ENCODE measurements around the gene SRGAP3.

Gene SRGAP3

DNA sequence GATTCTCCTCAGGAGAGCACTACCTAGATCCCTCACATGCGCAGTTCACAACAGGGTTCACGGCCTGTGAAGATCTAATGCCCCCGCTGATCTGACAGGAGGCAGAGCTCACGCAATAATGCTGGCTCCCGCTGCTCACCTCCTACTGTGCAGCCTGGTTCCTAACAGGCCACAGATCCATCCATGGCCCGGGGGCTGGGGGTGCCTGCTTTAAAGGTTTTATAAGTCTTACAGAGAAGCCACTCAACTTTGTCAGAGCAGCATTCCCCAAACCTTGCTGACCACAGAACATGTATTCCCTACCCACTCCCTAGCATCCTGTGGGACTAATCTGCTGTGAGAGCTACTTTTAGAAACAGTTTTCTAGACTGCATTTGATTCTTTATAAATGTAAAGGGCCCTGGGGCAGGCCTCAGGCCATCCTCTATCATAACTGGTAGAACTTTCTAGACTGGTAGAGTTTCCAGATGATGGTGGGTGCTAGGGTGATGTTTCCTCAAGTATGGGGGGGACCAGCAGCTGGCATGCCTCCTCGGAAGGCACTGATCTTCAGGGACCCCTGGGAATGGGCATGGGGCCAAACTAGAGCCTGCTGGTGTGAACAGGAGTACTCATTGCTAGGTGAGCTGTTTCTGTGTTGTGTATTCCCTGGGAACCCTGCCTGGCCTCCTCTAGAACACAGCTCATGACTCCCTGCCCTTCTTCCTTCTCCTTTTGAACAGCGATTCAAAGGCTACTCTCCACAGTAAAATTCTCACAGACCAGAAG lies 260.5 kb downstream of the SRGAP3 start:
- TF ChIP-seq CEBPB (IDR thresholded peaks at IDR 0.05) (no peak), CREB1 (IDR thresholded peaks at IDR 0.05; ENCODE audit: low read depth) (no peak), NFIC (IDR thresholded peaks at IDR 0.05) (no peak), EP300 (IDR thresholded peaks at IDR 0.05; ENCODE audit: borderline replicate concordance) (no peak), YY1 (IDR thresholded peaks at IDR 0.05; ENCODE audit: low read depth) (no peak), RAD21 (IDR thresholded peaks at IDR 0.05; ENCODE audit: low read depth) (no peak), FOXM1 (IDR thresholded peaks at IDR 0.05; ENCODE audit: borderline replicate concordance, low read depth) (no peak), TEAD4 (IDR thresholded peaks at IDR 0.05) (no peak), TAF1 (IDR thresholded peaks at IDR 0.05; ENCODE audit: low read depth) (no peak), ZBTB7A (IDR thresholded peaks at IDR 0.05; ENCODE audit: low read depth) (no peak), TCF12 (IDR thresholded peaks at IDR 0.05; ENCODE audit: low read depth) (no peak), EGR1 (IDR thresholded peaks at IDR 0.05) (no peak)
- TF ChIP-seq, protein P1, sequence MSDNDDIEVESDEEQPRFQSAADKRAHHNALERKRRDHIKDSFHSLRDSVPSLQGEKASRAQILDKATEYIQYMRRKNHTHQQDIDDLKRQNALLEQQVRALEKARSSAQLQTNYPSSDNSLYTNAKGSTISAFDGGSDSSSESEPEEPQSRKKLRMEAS (IDR thresholded peaks at IDR 0.05), result no peak
- TF ChIP-seq, protein P2, sequence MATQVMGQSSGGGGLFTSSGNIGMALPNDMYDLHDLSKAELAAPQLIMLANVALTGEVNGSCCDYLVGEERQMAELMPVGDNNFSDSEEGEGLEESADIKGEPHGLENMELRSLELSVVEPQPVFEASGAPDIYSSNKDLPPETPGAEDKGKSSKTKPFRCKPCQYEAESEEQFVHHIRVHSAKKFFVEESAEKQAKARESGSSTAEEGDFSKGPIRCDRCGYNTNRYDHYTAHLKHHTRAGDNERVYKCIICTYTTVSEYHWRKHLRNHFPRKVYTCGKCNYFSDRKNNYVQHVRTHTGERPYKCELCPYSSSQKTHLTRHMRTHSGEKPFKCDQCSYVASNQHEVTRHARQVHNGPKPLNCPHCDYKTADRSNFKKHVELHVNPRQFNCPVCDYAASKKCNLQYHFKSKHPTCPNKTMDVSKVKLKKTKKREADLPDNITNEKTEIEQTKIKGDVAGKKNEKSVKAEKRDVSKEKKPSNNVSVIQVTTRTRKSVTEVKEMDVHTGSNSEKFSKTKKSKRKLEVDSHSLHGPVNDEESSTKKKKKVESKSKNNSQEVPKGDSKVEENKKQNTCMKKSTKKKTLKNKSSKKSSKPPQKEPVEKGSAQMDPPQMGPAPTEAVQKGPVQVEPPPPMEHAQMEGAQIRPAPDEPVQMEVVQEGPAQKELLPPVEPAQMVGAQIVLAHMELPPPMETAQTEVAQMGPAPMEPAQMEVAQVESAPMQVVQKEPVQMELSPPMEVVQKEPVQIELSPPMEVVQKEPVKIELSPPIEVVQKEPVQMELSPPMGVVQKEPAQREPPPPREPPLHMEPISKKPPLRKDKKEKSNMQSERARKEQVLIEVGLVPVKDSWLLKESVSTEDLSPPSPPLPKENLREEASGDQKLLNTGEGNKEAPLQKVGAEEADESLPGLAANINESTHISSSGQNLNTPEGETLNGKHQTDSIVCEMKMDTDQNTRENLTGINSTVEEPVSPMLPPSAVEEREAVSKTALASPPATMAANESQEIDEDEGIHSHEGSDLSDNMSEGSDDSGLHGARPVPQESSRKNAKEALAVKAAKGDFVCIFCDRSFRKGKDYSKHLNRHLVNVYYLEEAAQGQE (IDR thresholded peaks at IDR 0.05; ENCODE audit: low read depth), result no peak
- TF ChIP-seq, protein P3, sequence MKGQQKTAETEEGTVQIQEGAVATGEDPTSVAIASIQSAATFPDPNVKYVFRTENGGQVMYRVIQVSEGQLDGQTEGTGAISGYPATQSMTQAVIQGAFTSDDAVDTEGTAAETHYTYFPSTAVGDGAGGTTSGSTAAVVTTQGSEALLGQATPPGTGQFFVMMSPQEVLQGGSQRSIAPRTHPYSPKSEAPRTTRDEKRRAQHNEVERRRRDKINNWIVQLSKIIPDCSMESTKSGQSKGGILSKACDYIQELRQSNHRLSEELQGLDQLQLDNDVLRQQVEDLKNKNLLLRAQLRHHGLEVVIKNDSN (IDR thresholded peaks at IDR 0.05), result no peak

DNA sequence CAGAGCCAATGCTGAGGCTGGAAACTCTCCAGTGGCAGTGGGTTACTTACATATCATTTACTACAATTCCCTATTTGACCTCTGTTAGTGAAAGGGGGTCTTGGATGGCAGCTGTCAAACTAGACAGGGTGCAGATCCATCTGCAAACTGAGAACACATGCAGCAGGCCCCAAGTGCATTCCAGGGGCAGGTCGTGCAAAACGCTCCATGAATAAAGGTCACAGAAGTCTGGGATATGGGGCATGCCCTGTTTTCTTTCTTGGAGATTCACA lies 261.1 kb downstream of the SRGAP3 start:
- TF ChIP-seq TCF12 (IDR thresholded peaks at IDR 0.05; ENCODE audit: low read depth) (no peak), FOXM1 (IDR thresholded peaks at IDR 0.05; ENCODE audit: borderline replicate concordance, low read depth) (no peak), CEBPB (IDR thresholded peaks at IDR 0.05) (no peak), ZBTB7A (IDR thresholded peaks at IDR 0.05; ENCODE audit: low read depth) (no peak), YY1 (IDR thresholded peaks at IDR 0.05; ENCODE audit: low read depth) (no peak), CREB1 (IDR thresholded peaks at IDR 0.05; ENCODE audit: low read depth) (no peak), EGR1 (IDR thresholded peaks at IDR 0.05) (no peak), EP300 (IDR thresholded peaks at IDR 0.05; ENCODE audit: borderline replicate concordance) (no peak), TEAD4 (IDR thresholded peaks at IDR 0.05) (no peak), RAD21 (IDR thresholded peaks at IDR 0.05; ENCODE audit: low read depth) (no peak), NFIC (IDR thresholded peaks at IDR 0.05) (no peak)
- TF ChIP-seq, protein P3 (IDR thresholded peaks at IDR 0.05), result no peak
- TF ChIP-seq, protein P1 (IDR thresholded peaks at IDR 0.05), result no peak
- TF ChIP-seq, protein P2 (IDR thresholded peaks at IDR 0.05; ENCODE audit: low read depth), result no peak

DNA sequence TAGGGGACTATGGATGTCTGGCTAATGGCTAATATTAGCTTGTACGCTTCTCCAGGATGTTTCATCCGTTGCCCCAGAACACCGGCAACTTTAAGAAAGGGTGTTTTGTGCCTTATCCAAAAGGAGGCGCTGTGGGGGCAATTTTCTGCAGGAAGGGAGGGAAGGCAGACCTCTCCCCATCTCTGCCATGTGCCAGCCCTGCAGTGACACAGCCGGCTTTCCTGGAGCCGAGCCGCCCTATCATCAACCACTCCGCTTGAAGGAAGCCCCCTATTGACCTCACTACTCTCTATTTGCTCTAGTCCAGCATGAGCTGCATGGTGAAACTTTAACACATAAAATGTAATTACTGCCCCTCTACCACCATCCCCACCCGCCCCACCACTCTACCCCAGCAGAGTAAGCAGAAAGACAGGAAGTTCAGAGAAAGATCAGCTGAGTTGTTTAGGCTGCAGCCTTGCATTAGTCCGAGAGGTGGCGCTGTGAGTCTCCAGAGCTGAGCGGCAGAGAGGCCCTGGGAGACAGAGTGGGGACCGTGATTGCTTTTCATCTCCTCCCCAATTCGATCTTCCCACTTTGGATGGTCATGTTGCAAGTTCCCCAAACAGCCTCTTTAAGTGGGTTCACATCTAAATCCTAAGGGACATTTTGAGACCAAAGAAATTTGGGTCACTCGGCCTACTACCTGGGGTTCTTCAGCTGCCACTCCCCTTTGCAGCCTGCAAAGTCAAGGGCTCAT lies 261.6 kb downstream of the SRGAP3 start:
- no peak for TF ChIP-seq TAF1 (IDR thresholded peaks at IDR 0.05; ENCODE audit: low read depth)
- TF ChIP-seq RAD21 (IDR thresholded peaks at IDR 0.05; ENCODE audit: low read depth), result peak; percentile 89

DNA sequence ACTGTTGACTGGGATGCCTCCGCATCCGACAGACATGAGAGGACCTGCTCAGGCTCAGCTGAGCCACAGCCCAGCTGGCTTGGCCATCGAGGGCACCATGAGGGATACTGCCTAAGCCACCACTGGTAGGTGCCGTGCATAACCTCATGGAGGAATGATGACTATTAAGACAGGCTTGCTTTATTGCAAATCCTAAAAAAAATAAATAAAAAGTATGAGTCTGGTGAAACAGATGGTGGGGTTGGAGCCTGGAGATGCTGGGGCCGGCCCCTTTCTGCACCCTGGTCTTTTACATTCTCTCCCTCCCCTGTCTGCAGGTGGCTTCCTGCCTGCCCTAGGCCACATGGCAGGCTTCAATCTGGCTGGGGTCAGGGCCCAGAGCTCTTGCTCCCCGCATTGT lies 262.2 kb downstream of the SRGAP3 start:
- TF ChIP-seq ZBTB7A (IDR thresholded peaks at IDR 0.05; ENCODE audit: low read depth), result no peak
- no peak for TF ChIP-seq TAF1 (IDR thresholded peaks at IDR 0.05; ENCODE audit: low read depth)
- no peak for TF ChIP-seq YY1 (IDR thresholded peaks at IDR 0.05; ENCODE audit: low read depth)
- no peak for TF ChIP-seq TEAD4 (IDR thresholded peaks at IDR 0.05)
- TF ChIP-seq, protein P1 (IDR thresholded peaks at IDR 0.05), result no peak
- no peak for TF ChIP-seq EP300 (IDR thresholded peaks at IDR 0.05; ENCODE audit: borderline replicate concordance)
- TF ChIP-seq EGR1 (IDR thresholded peaks at IDR 0.05), result no peak
- TF ChIP-seq, protein P3 (IDR thresholded peaks at IDR 0.05), result no peak
- no peak for TF ChIP-seq NFIC (IDR thresholded peaks at IDR 0.05)
- TF ChIP-seq, protein P2 (IDR thresholded peaks at IDR 0.05; ENCODE audit: low read depth), result no peak
- no peak for TF ChIP-seq CEBPB (IDR thresholded peaks at IDR 0.05)
- TF ChIP-seq RAD21 (IDR thresholded peaks at IDR 0.05; ENCODE audit: low read depth), result no peak
- no peak for TF ChIP-seq FOXM1 (IDR thresholded peaks at IDR 0.05; ENCODE audit: borderline replicate concordance, low read depth)
- TF ChIP-seq CREB1 (IDR thresholded peaks at IDR 0.05; ENCODE audit: low read depth), result no peak
